ENCODE measurements around the gene RPTN. TPM values are rescaled to one million over a fixed set of nuclear protein-coding genes. Genes with fewer than 3 reads are reported as not detected.
"Not testable (repeated sequence)": the region's sequence is repeated elsewhere in the genome, so short reads cannot be mapped to it uniquely, and the experiment has no call there.

Gene RPTN
- total and polyA plus RNA-seq, 2 donors, result not detected

DNA sequence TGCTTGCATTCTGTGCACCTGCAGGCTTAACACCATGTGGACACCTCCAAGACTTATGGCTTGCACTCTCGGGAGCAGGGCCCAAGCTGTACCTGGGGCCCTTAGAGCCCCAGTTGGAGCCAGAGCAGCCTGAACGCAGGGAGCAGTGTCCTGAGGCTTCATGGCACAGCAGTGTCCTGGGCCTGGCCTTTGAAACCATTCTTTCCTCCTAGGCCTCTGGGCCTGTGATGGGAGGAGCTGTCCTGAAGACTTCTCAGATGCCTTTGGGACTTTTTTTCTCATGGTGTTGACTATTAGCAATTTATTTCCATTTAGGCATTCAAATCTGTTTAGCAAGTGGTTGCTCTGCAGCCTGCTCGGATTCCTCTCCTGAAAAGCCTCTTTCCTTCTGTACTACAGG is 11.0 kb downstream of the RPTN start:
- H3K36me3 ChIP-seq (ENCODE audit: insufficient read depth), result no peaks in the 10 kb centered on the region
- no peak for DNase-seq (ENCODE audit: extremely low spot score)
- H3K27ac ChIP-seq (ENCODE audit: low read depth), result no peak overlapping the region
- no peak overlapping the region for H3K4me3 ChIP-seq (ENCODE audit: low read depth, low read length)
- no peaks in the 10 kb centered on the region for H3K4me1 ChIP-seq (ENCODE audit: insufficient read depth)
- 67% methylated on average over 3 of the region's 3 CpGs for WGBS

DNA sequence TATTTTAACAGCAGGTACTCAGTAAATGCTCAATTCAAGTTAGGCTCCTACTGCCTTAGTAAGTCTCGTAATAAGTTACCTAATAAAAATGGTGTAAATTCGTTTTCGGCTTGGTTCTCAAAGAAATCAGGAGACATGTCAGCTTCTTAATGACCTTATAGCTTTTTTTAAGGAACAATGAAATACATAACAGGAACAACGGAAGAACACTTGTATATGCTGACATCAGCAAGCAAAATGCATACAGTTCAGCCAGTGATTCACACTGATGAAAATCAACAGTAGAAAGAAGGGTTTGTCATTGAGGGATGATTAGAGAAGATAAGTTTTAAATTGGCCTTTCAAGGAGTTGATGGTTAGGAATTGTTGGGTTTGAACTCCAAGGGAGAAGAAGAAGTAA is 13.3 kb downstream of the RPTN start:
- no peak overlapping the region for H3K27ac ChIP-seq (ENCODE audit: low read depth)
- WGBS, result 80% methylated on average over 4 of the region's 4 CpGs
- no peak for DNase-seq (ENCODE audit: extremely low spot score)
- H3K4me1 ChIP-seq (ENCODE audit: insufficient read depth), result no peaks in the 10 kb centered on the region
- H3K36me3 ChIP-seq (ENCODE audit: insufficient read depth), result no peaks in the 10 kb centered on the region
- H3K4me3 ChIP-seq (ENCODE audit: low read depth, low read length), result no peak overlapping the region

DNA sequence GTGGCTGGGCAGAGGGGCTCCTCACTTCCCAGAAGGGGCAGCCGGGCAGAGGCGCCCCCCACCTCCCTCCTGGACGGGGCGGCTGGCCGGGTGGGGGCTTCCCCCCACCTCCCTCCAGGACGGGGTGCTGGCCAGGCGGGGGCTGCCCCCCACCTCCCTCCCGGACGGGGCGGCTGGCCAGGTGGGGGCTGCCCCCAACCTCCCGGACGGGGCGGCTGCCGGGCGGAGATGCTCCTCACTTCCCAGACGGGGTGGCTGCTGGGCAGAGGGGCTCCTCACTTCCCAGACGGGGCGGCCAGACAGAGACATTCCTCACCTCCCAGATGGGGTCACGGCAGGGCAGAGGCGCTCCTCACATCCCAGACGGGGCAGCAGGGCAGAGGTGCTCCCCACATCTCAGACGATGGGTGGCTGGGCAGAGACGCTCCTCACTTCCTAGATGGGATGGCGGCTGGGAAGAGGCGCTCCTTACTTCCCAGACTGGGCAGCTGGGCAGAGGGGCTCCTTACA is 14.3 kb downstream of the RPTN start:
- H3K36me3 ChIP-seq (ENCODE audit: insufficient read depth); H3K4me1 ChIP-seq (ENCODE audit: insufficient read depth); DNase-seq (ENCODE audit: extremely low spot score); H3K27ac ChIP-seq (ENCODE audit: low read depth); H3K4me3 ChIP-seq (ENCODE audit: low read depth, low read length): not testable (repeated sequence)
- WGBS, result 92% methylated on average over 25 of the region's 25 CpGs

DNA sequence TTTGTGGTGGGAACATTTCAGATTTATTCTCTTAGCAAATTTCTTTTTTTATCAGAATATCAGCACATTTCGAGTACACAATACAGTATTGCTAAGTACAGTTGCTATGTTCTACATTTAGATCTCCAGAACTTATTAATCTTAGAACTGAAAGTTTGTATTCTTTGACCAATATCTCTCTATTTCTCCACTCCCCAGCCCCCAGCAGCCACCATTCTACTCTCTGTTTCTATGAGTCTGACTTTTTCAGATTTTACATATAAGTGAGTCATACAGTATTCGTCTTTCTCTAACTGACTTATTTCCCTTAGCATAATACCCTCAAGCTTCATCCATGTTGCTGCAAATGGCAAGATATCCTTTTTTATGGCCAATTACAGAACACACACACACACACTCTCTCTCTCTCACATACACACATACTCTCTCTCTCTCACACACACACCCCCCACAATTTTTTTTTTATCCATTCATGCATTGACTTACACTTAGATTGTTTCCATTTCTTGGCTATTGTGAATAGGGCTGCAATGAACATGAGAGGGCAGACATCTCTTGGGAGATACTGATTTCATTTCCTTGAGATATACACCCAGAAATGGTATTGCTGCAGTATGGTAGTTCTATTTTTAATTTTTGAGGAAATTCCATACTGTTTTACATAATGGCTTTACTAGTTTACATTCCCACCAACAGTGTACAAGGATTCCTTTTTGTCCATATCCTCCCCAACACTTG is 15.7 kb downstream of the RPTN start:
- 50% methylated on average over 2 of the region's 2 CpGs for WGBS
- no peak overlapping the region for H3K27ac ChIP-seq (ENCODE audit: low read depth)
- H3K36me3 ChIP-seq (ENCODE audit: insufficient read depth), result no peaks in the 10 kb centered on the region
- no peaks in the 10 kb centered on the region for H3K4me1 ChIP-seq (ENCODE audit: insufficient read depth)
- no peak overlapping the region for H3K4me3 ChIP-seq (ENCODE audit: low read depth, low read length)
- no peak for DNase-seq (ENCODE audit: extremely low spot score)

DNA sequence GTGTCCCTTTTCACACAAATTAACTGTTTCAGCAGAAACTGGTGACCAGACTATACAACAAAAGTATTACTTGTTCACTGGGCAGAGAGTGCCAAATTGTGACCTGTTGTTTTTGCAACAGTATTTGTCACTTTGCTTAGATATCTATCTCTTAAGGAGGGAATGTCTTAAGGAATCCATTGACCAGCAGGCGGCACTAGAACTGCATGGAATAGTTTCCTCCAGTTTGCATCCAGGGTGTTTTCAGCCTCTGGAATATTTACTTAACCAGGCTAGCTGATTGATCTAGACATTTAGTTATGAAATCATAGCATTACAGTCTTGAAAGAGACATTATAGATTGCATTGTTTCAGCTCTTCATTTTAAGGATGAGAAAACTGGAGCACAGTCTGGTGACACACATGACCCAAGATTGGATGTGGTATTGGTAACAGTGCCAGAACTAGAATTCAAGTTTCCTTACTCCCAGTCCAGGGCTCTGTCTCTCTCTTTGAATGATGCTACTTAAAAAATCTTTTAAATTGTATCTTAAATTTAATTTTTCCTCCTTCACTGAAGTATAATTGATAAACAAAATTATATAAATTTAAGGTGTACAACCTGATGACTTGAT is 16.9 kb downstream of the RPTN start:
- Histone ChIP-seq H3K4me3 (ENCODE audit: low read depth, low read length) (no peak overlapping the region), H3K36me3 (ENCODE audit: insufficient read depth) (no peaks in the 10 kb centered on the region), H3K4me1 (ENCODE audit: insufficient read depth) (no peaks in the 10 kb centered on the region), H3K27ac (ENCODE audit: low read depth) (no peak overlapping the region)
- no peak for DNase-seq (ENCODE audit: extremely low spot score)
- WGBS, result 2% methylated on average over 1 of the region's 1 CpG

DNA sequence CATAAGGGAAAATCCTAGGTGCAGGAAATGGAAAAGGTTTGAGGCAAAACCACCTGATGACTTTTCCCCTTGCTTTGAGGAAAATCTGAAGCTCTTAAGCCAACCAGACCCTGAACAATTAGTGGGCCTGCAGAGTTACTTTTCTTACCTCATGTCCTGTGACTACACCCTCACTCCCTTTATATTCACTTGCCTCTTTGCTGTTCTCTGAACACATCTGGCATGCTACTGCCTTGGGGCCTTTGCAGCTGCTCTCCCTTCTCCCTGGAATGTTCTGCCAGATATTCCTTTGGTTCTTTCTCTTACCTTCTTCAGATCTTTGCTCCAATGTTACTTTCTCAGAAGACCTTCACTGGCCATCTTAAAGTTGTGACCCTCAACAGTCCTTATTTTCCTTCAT is 21.8 kb downstream of the RPTN start:
- no peak for DNase-seq (ENCODE audit: extremely low spot score)
- Histone ChIP-seq H3K4me3 (ENCODE audit: low read depth, low read length) (no peak overlapping the region), H3K27ac (ENCODE audit: low read depth) (no peak overlapping the region), H3K36me3 (ENCODE audit: insufficient read depth) (no peaks in the 10 kb centered on the region), H3K4me1 (ENCODE audit: insufficient read depth) (no peaks in the 10 kb centered on the region)

DNA sequence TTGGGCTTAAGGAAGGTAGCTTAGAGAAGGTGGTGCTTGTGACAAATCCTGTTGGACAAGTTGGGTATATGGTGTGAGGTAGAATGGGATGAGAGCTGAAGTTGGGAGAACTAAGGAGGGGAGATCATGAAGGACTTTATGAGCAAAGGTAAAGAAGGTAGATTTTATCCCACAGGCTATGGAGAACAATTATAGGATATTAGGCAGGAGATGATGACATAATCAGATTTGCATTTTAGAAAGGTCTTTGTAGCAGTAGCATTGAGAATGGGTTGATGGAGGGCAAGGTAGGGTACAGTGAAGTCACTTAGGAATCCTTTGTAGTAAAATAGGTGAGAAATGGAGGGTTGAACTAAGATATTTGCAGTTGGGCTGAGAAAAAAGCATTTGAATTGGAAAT is 28.8 kb downstream of the RPTN start:
- Histone ChIP-seq H3K36me3 (ENCODE audit: insufficient read depth) (no peaks in the 10 kb centered on the region), H3K4me3 (ENCODE audit: low read depth, low read length) (no peak overlapping the region), H3K4me1 (ENCODE audit: insufficient read depth) (no peaks in the 10 kb centered on the region), H3K27ac (ENCODE audit: low read depth) (no peak overlapping the region)
- DNase-seq (ENCODE audit: extremely low spot score), result no peak

DNA sequence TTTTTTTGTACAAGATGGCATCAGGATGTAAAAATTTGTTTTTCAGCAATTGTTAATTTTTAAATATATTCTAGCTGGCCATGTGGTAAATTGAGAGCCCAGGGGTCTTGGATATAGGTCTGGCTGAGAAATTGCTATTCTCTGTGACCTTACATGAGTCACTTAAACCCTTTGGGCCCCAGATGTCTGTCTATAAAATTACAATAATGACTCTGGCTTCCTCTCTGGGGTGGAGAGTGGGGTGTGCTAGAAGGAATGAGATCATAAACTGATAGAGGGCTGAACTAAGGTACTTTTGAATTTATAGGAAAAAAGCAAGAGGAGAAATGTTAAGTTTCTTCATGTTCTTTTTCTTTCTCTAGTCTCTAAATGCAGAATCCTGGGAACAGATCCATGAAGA is 31.4 kb downstream of the RPTN start:
- no peaks in the 10 kb centered on the region for H3K36me3 ChIP-seq (ENCODE audit: insufficient read depth)
- no peaks in the 10 kb centered on the region for H3K4me1 ChIP-seq (ENCODE audit: insufficient read depth)
- no peak overlapping the region for H3K4me3 ChIP-seq (ENCODE audit: low read depth, low read length)
- no peak overlapping the region for H3K27ac ChIP-seq (ENCODE audit: low read depth)
- DNase-seq (ENCODE audit: extremely low spot score), result no peak

DNA sequence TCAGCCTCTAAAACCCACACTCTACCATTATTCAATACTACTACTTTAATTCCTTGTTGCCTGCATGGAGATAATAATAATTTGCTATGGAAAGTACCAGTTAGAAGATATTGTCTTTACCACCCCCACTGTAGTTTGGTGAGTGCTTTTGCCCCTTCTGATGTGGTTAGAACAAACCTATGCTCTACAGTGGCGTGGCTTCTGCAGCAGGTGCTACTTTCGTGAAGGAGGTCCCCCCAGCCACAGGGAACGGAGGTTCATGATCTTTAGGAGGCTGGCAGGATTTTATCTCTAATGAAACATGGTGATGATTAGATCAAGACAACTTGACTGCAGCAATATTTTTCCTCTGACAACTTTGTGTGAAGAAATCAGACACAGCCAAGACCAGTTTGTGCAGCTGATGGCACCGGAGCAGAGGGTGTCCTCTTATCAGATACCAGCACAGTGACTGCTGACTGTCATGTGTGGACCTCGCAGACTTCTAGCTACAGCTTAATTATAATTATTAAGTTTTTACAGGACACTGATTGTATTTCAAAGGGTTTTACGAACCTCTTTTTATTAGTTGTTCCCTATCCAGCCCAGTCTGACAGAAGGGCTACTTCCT is 33.1 kb downstream of the RPTN start:
- Histone ChIP-seq H3K4me3 (ENCODE audit: low read depth, low read length) (no peak overlapping the region), H3K36me3 (ENCODE audit: insufficient read depth) (no peaks in the 10 kb centered on the region), H3K4me1 (ENCODE audit: insufficient read depth) (no peaks in the 10 kb centered on the region), H3K27ac (ENCODE audit: low read depth) (no peak overlapping the region)
- no peak for DNase-seq (ENCODE audit: extremely low spot score)
- WGBS, result 46% methylated on average over 6 of the region's 6 CpGs

DNA sequence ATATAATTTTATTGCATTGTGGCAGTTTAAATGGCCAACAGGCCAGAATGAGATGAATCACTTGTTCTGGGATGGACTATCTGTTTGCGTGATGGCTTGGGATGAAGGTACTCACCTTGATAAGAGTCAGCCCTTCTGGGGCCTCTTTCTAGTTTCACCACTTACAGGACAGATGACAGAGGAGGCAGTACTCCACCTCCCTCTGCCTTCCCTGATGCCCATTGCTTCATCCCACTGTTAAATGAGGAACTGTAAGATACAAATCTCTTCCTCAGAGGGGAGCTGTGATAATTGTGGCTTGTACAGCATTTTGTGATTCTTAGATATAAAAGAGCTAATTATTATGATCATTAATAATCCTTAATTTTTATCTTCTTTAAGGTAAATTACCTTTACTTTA is 40.1 kb downstream of the RPTN start:
- Histone ChIP-seq H3K4me3 (ENCODE audit: low read depth, low read length) (no peak overlapping the region), H3K4me1 (ENCODE audit: insufficient read depth) (no peaks in the 10 kb centered on the region), H3K36me3 (ENCODE audit: insufficient read depth) (no peaks in the 10 kb centered on the region), H3K27ac (ENCODE audit: low read depth) (no peak overlapping the region)
- no peak for DNase-seq (ENCODE audit: extremely low spot score)
- WGBS, result 87% methylated on average over 1 of the region's 1 CpG

DNA sequence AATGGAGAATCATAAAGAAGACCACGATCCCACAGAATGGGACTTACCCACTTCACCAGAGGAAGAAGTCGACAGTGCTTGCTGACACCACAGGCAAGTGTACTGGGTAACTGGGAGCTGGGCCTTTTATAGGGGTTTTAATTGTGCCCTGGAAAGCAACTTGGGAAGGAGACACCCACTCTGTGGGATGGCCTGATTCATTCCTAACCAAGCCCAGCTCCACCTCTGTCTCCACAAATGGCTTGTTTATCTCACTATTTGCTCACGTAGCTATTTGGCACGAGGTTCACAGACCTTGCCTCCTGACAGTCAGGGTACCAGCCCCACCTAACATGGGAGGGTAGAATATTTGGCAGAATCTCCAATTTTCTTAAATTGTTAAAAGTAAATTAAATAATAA is 43.7 kb downstream of the RPTN start, which contains the start of gene TCHH:
Gene TCHH (minus strand): TSS at position 101 of the 400 bp plus-strand sequence. CDS start 1,364 bp downstream, outside the sequence.
- DNase-seq (ENCODE audit: extremely low spot score), result no peak
- Histone ChIP-seq H3K27ac (ENCODE audit: low read depth) (no peak within 1 kb of the TSS), H3K36me3 (ENCODE audit: insufficient read depth) (no peaks in the 10 kb centered on the region), H3K4me1 (ENCODE audit: insufficient read depth) (no peaks in the 10 kb centered on the region), H3K4me3 (ENCODE audit: low read depth, low read length) (no peak within 1 kb of the TSS)
- 54% methylated on average over 4 of the region's 4 CpGs for WGBS

DNA sequence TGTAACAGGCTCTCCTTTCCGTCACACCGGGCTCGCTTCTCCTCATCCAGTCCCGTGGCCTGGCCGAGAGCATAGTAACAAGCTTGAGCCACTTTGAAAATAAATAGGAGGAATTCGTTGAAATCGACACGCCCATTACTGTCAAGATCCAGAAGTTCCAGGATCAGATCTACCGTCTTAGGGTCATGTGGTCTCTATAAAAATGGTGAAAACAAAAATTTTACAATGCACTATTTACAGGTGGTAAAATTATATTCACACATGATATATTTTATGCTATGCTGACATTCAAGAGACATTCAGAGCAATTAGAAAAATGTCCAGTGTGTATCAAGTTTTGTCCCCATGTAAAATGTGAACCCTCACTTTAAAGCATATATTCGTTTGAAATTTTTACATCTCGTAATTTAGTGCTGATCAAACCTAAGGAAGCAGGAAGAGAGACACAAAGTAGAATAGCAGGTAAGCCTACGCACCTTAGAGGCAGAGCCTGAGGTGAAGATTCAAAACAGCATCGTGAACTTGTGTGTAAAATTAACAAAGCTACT is 46.1 kb downstream of the RPTN start:
- Histone ChIP-seq H3K4me3 (ENCODE audit: low read depth, low read length) (peak overlapping the region; percentile 6), H3K27ac (ENCODE audit: low read depth) (no peak overlapping the region), H3K36me3 (ENCODE audit: insufficient read depth) (no peaks in the 10 kb centered on the region), H3K4me1 (ENCODE audit: insufficient read depth) (no peaks in the 10 kb centered on the region)
- WGBS, result 21% methylated on average over 13 of the region's 13 CpGs
- no peak for DNase-seq (ENCODE audit: extremely low spot score)

DNA sequence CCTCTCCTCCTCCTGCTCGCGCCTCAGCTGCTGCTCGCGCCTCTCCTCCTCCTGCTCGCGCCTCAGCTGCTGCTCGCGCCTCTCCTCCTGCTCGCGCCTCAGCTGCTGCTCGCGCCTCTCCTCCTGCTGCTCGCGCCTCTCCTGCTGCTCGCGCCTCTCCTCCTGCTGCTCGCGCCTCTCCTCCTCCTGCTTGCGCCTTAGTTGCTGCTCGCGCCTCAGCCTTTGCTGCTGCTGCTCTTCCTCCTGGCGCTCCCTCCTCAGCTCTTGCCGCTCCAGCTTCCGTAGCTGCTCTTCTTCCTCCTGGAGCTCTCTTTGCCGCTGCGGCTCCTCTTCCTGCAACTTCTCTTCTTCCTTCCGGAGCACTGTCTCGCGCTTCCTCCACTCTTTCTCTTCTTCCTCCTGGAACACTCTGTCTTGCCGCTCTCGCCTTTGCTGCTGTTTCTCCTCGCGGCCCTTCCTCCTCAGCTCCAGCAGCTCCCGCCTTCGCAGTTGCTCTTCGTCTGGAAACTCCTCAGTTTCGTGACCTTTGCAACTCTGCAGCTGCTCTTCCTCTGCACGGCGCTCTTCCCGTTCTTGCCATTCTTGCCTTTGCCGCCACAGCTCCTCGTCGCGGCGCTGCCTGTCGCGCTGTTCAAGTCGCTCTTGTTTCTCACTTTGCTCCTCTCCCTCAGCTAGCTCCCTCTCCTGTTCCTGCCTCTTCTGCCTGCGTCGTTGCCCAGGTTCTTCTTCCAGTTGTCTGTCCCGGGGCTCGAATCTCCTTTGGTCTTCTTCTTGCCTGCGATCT is 46.7 kb downstream of the RPTN start:
- Histone ChIP-seq H3K4me1 (ENCODE audit: insufficient read depth) (no peaks in the 10 kb centered on the region), H3K27ac (ENCODE audit: low read depth) (no peak overlapping the region), H3K36me3 (ENCODE audit: insufficient read depth) (no peaks in the 10 kb centered on the region), H3K4me3 (ENCODE audit: low read depth, low read length) (peak overlapping the region; percentile 6)
- WGBS, result 2% methylated on average over 53 of the region's 53 CpGs
- no peak for DNase-seq (ENCODE audit: extremely low spot score)
